IMR-90 (cell line): ENCODE data around the gene SH3RF3. TPM values are rescaled to one million over a fixed set of nuclear protein-coding genes. Genes with fewer than 3 reads are reported as not detected.
A peak's percentile ranks its signal among the peaks of the same experiment; 100 is the strongest.

Source experiments
- ATAC-seq: fragments of 200-7000 bp; cut with Tn5 transposase; 2 replicates; pipeline ENCODE4 v1.9.1; 2020; ENCODE audit warnings: low read depth, mild to moderate bottlenecking, moderate library complexity
- BruUV-seq: library from RNA; stranded (reverse); fragments of 400-500 nt; replicated peaks from 2 replicates; lab custom pipeline; 2021; lab: Mats Ljungman, UMichigan
- CTCF ChIA-PET: fragments of 300-600 bp; formaldehyde crosslinking; extraction: SDS; loops from one replicate; lab custom pipeline; 2021; ENCODE audit warnings: antibody characterized with exemption; lab: Yijun Ruan, JAX
- POLR2A ChIA-PET: fragments of 300-600 bp; sonication (Branson Sonifier 250); formaldehyde crosslinking; loops from one replicate; lab custom pipeline; 2022; ENCODE audit warnings: antibody characterized with exemption; ENCODE audit not compliant: unreplicated experiment; lab: Charles Lee
- DNase-seq: peaks from one replicate; pipeline ENCODE4 v3.0.0; 2013
- H2AFZ ChIP-seq: replicated peaks from 2 replicates; pipeline ENCODE3; 2013; ENCODE audit warnings: low read length, mild to moderate bottlenecking; ENCODE audit not compliant: poor library complexity
- H2AK5ac ChIP-seq: 2 replicates; pipeline ENCODE4 v1.6.1; 2013; ENCODE audit warnings: low read depth, low read length, inconsistent platforms
- H2AK9ac ChIP-seq: replicated peaks from 2 replicates; pipeline ENCODE3; 2013; ENCODE audit warnings: mild to moderate bottlenecking, low read depth, low read length, moderate library complexity; ENCODE audit not compliant: poor library complexity
- H2BK120ac ChIP-seq: 2 replicates; pipeline ENCODE4 v1.6.1; 2013; ENCODE audit warnings: low read depth, low read length, inconsistent platforms
- H2BK15ac ChIP-seq: 3 replicates; pipeline ENCODE4 v1.6.1; 2013; ENCODE audit warnings: low read depth, low read length, inconsistent platforms
- H2BK20ac ChIP-seq: 2 replicates; pipeline ENCODE4 v1.6.1; 2013; ENCODE audit warnings: low read depth, mild to moderate bottlenecking, inconsistent platforms, low read length, moderate library complexity
- H2BK5ac ChIP-seq: 2 replicates; pipeline ENCODE4 v1.6.1; 2013; ENCODE audit warnings: mild to moderate bottlenecking, low read depth, low read length, inconsistent platforms; ENCODE audit not compliant: poor library complexity, severe bottlenecking
- H3K14ac ChIP-seq: replicated peaks from 2 replicates; pipeline ENCODE4 v1.6.1; 2013; ENCODE audit warnings: low read depth, low read length, inconsistent platforms
- H3K18ac ChIP-seq: 2 replicates; pipeline ENCODE4 v1.6.1; 2013; ENCODE audit warnings: low read depth, low read length, control low read depth
- H3K23ac ChIP-seq: 2 replicates; pipeline ENCODE4 v1.6.1; 2013; ENCODE audit warnings: low read depth, low read length, inconsistent platforms
- H3K27ac ChIP-seq: 2 replicates; pipeline ENCODE4 v1.5.1; 2013; ENCODE audit warnings: mild to moderate bottlenecking, control low read depth, low read length; ENCODE audit not compliant: insufficient read depth
- H3K27me3 ChIP-seq: 2 replicates; pipeline ENCODE4 v1.6.1; 2013; ENCODE audit warnings: low read length; ENCODE audit not compliant: control insufficient read depth, insufficient read depth
- H3K36me3 ChIP-seq: 2 replicates; pipeline ENCODE4 v1.6.1; 2013; ENCODE audit warnings: low read length, mixed read lengths; ENCODE audit not compliant: control insufficient read depth, insufficient read depth
- H3K4ac ChIP-seq: 2 replicates; pipeline ENCODE4 v1.6.1; 2013; ENCODE audit warnings: low read depth, low read length, inconsistent platforms
- H3K4me1 ChIP-seq: 2 replicates; pipeline ENCODE4 v1.6.1; 2013; ENCODE audit warnings: low read length, mixed read lengths; ENCODE audit not compliant: control insufficient read depth, insufficient read depth
- H3K4me2 ChIP-seq: 2 replicates; pipeline ENCODE4 v1.6.1; 2013; ENCODE audit warnings: low read depth, mild to moderate bottlenecking, control low read depth, low read length, moderate library complexity
- H3K4me3 ChIP-seq: 2 replicates; pipeline ENCODE4 v1.5.1; 2013; ENCODE audit warnings: low read depth, mild to moderate bottlenecking, control low read depth, low read length, moderate library complexity; ENCODE audit not compliant: insufficient read depth
- H3K56ac ChIP-seq: 2 replicates; pipeline ENCODE4 v1.6.1; 2013; ENCODE audit warnings: low read length, inconsistent platforms; ENCODE audit not compliant: insufficient read depth; ENCODE audit errors: extremely low read depth
- H3K79me1 ChIP-seq, 2 experiments: 2 replicates each; pipeline ENCODE4 v1.6.1; 2013; ENCODE audit warnings: low read length in 2 of 2, inconsistent platforms in 1 of 2, low read depth in 1 of 2
- H3K9ac ChIP-seq: 2 replicates; pipeline ENCODE4 v1.6.1; 2013; ENCODE audit warnings: low read depth, low read length, control low read depth
- H3K9me1 ChIP-seq: 2 replicates; pipeline ENCODE4 v1.6.1; 2013; ENCODE audit warnings: low read length, inconsistent platforms; ENCODE audit not compliant: insufficient read depth
- H3K9me3 ChIP-seq: 2 replicates; pipeline ENCODE4 v1.6.1; 2013; ENCODE audit warnings: low read length; ENCODE audit not compliant: control insufficient read depth, insufficient read depth
- H4K20me1 ChIP-seq: 2 replicates; pipeline ENCODE4 v1.6.1; 2013; ENCODE audit warnings: low read length, inconsistent platforms; ENCODE audit not compliant: insufficient read depth
- H4K5ac ChIP-seq: 2 replicates; pipeline ENCODE4 v1.6.1; 2013; ENCODE audit warnings: mild to moderate bottlenecking, low read depth, low read length, control low read depth
- H4K8ac ChIP-seq, 2 experiments: 2 replicates each; pipeline ENCODE4 v1.6.1; 2013; ENCODE audit warnings: low read depth in 2 of 2, low read length in 2 of 2, control low read depth in 1 of 2, inconsistent platforms in 1 of 2
- H4K91ac ChIP-seq: 2 replicates; pipeline ENCODE4 v1.6.1; 2013; ENCODE audit warnings: low read depth, low read length, inconsistent platforms; ENCODE audit not compliant: insufficient read depth
- BHLHE40 ChIP-seq: fragments of 150-350 bp; IDR thresholded peaks from 2 replicates; pipeline ENCODE4 v1.6.1; 2016; ENCODE audit warnings: mild to moderate bottlenecking, low read depth, low read length
- CEBPB ChIP-seq: IDR thresholded peaks from 2 replicates; pipeline ENCODE4 v1.6.1; 2012; ENCODE audit warnings: low read depth, low read length, improper control_type of control experiment
- CHD1 ChIP-seq: IDR thresholded peaks from 2 replicates; pipeline ENCODE4 v1.6.1; 2012; ENCODE audit warnings: low read depth, low read length, improper control_type of control experiment
- FOS ChIP-seq: fragments of 150-350 bp; IDR thresholded peaks from 2 replicates; pipeline ENCODE4 v1.6.1; 2016; ENCODE audit warnings: low read depth, low read length
- MAFK ChIP-seq: IDR thresholded peaks from 2 replicates; pipeline ENCODE4 v1.6.1; 2012; ENCODE audit warnings: low read depth, low read length, improper control_type of control experiment
- MAZ ChIP-seq: IDR thresholded peaks from 2 replicates; pipeline ENCODE4 v1.6.1; 2012; ENCODE audit warnings: low read depth, mild to moderate bottlenecking, low read length, improper control_type of control experiment, moderate library complexity, borderline replicate concordance
- MXI1 ChIP-seq: IDR thresholded peaks from 2 replicates; pipeline ENCODE4 v1.6.1; 2012; ENCODE audit warnings: low read depth, mild to moderate bottlenecking, low read length, moderate library complexity, borderline replicate concordance
- NFE2L2 ChIP-seq: fragments of 150-350 bp; IDR thresholded peaks from 2 replicates; pipeline ENCODE4 v1.6.1; 2016; ENCODE audit warnings: low read depth, mild to moderate bottlenecking, low read length
- POLR2A ChIP-seq: IDR thresholded peaks from 2 replicates; pipeline ENCODE4 v1.6.1; 2012; ENCODE audit warnings: mild to moderate bottlenecking, low read depth, low read length
- RAD21 ChIP-seq: IDR thresholded peaks from 2 replicates; pipeline ENCODE4 v1.6.1; 2012; ENCODE audit warnings: low read length, improper control_type of control experiment
- RCOR1 ChIP-seq: IDR thresholded peaks from 2 replicates; pipeline ENCODE4 v1.6.1; 2012; ENCODE audit warnings: mild to moderate bottlenecking, low read length, improper control_type of control experiment; ENCODE audit not compliant: insufficient replicate concordance
- RFX5 ChIP-seq: IDR thresholded peaks from 2 replicates; pipeline ENCODE4 v1.8.0; 2012; ENCODE audit warnings: low read depth, mild to moderate bottlenecking, low read length, moderate library complexity
- SMC3 ChIP-seq: fragments of 150-350 bp; IDR thresholded peaks from 2 replicates; pipeline ENCODE4 v1.6.1; 2016; ENCODE audit warnings: low read depth, mild to moderate bottlenecking, antibody characterized with exemption, low read length, moderate library complexity
- WGBS, 2 experiments: methylation state at CpG; one replicate each; pipeline versions ENCODE4 v1.1.5 to v1.1.7; 2013; ENCODE audit warnings: missing lambda C conversion rate in 2 of 2; ENCODE audit not compliant: insufficient read length in 1 of 2; ENCODE audit errors: extremely low coverage in 2 of 2; 5-methylcytosine and 5-hydroxymethylcytosine counted together
- dilution Hi-C: fragments of 300-500 bp; cut with HindIII; formaldehyde crosslinking; loops from one replicate; pipeline ENCODE4 v1.14.3; 2018; ENCODE audit warnings: low sequenced_read_pairs; ENCODE audit not compliant: unreplicated experiment
- in situ Hi-C: fragments of 300-500 bp; cut with MboI; formaldehyde crosslinking; loops from 3 replicates; pipeline ENCODE4 v1.14.3; 2019; ENCODE audit warnings: low sequenced_read_pairs, inconsistent platforms, mixed read lengths
- intact Hi-C: fragments of 100-400 bp; cut with micrococcal nuclease; formaldehyde crosslinking; loops from 2 replicates; pipeline ENCODE4 v1.10.0; 2022
- polyA plus RNA-seq, 3 experiments: library from polyadenylated mRNA; depleted of rRNA; stranded (reverse); fragments of >200 nt; gene quantifications; 2 replicates each; pipeline ENCODE4 v1.2.3, GENCODE V29; 2012; ENCODE audit warnings: low replicate concordance in 1 of 3
- total RNA-seq: library from RNA; depleted of rRNA; stranded (reverse); fragments of >200 nt; gene quantifications from 2 replicates; pipeline ENCODE4 v1.2.3, GENCODE V29; 2012
- TF ChIP-seq, protein P1 (sequence below): conservative IDR thresholded peaks from 2 replicates; pipeline ENCODE4 v1.5.1; 2012; ENCODE audit warnings: mild to moderate bottlenecking, low read depth, low read length, improper control_type of control experiment
- TF ChIP-seq, protein P2 (sequence below): fragments of 150-350 bp; IDR thresholded peaks from 2 replicates; pipeline ENCODE4 v1.6.1; 2017; ENCODE audit warnings: mild to moderate bottlenecking, antibody characterized with exemption, low read length, low read depth
- TF ChIP-seq, protein P3 (sequence below): fragments of 150-350 bp; IDR thresholded peaks from 2 replicates; pipeline ENCODE4 v1.6.1; 2016; ENCODE audit warnings: low read depth, mild to moderate bottlenecking, low read length, moderate library complexity, borderline replicate concordance

Gene SH3RF3
- total and polyA plus RNA-seq, 2 of the 4 experiments (the other 2 are of a cell fraction) = 3.4 to 5.3 TPM

DNA sequence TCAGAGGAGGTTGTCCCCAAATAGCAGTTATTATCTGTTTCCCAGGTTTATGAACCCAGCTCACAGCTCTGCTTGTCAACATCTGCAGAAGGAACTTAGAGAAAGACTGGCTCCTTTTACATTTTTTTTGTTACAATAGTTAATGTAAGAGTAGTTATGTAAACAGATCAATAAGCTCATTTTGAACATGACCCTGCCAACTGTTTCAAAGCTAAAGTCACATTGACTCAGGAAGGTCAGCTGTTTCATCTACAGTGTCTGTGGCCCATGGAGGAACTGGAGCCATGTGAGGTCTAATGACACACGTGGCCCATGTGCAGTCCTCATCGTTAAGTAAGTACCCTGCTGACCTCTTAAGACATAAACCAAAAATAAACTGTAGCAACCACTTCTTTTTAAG is 97.1 kb downstream of the SH3RF3 start:
- Histone ChIP-seq H3K9me3 (no peaks in the 10 kb centered on the region), H3K9me1 (peaks cover 17% of the 10 kb centered on the region; the same call in 1 of the 2 replicates), H2AK9ac (no peak overlapping the region), H3K4me3 (no peak overlapping the region), H3K56ac (no peak overlapping the region), H4K91ac (no peak overlapping the region), H3K79me1 (peaks cover 49 to 86% of the 10 kb centered on the region in 2 experiments), H4K8ac (no peak overlapping the region), H3K23ac (peak overlapping the region; percentile 53), H3K9ac (no peak overlapping the region), H4K5ac (no peak overlapping the region), H2AFZ (no peak overlapping the region), H3K27ac (no peak overlapping the region), H2AK5ac (peak overlapping the region; percentile 48; the same call in 1 of the 2 replicates), H3K27me3 (no peaks in the 10 kb centered on the region), H2BK5ac (no peak overlapping the region), H3K14ac (peak overlapping the region; percentile 55; the same call in 1 of the 2 replicates), H2BK120ac (no peak overlapping the region), H3K4me2 (no peak overlapping the region), H3K18ac (no peak overlapping the region), H2BK20ac (no peak overlapping the region), H3K4ac (0 out of 2 replicates have a peak overlapping the region, but pooled peaks have one; percentile 24), H3K36me3 (no peaks in the 10 kb centered on the region), H4K20me1 (peaks cover 52% of the 10 kb centered on the region), H3K4me1 (peaks cover 10% of the 10 kb centered on the region), H2BK15ac (no peak overlapping the region; the same call in 2 of the 3 replicates)
- ChIA-PET POLR2A (no interaction called here), CTCF (interaction anchor here (1.5 kb wide), 1 partner anchor 9 kb away, joined by 4 read pairs; no protein-coding TSS in a partner anchor)
- peak; percentile 38 for DNase-seq
- in situ Hi-C loops = no loop called here
- dilution Hi-C loops = no loop called here
- TF ChIP-seq CHD1 (no peak), BHLHE40 (no peak), SMC3 (no peak), MAZ (no peak), FOS (no peak), RFX5 (no peak), CEBPB (no peak), MAFK (no peak), RAD21 (no peak), MXI1 (no peak), RCOR1 (no peak), NFE2L2 (no peak), POLR2A (no peak)
- TF ChIP-seq, protein P1, sequence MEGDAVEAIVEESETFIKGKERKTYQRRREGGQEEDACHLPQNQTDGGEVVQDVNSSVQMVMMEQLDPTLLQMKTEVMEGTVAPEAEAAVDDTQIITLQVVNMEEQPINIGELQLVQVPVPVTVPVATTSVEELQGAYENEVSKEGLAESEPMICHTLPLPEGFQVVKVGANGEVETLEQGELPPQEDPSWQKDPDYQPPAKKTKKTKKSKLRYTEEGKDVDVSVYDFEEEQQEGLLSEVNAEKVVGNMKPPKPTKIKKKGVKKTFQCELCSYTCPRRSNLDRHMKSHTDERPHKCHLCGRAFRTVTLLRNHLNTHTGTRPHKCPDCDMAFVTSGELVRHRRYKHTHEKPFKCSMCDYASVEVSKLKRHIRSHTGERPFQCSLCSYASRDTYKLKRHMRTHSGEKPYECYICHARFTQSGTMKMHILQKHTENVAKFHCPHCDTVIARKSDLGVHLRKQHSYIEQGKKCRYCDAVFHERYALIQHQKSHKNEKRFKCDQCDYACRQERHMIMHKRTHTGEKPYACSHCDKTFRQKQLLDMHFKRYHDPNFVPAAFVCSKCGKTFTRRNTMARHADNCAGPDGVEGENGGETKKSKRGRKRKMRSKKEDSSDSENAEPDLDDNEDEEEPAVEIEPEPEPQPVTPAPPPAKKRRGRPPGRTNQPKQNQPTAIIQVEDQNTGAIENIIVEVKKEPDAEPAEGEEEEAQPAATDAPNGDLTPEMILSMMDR = no peak
- TF ChIP-seq, protein P2, sequence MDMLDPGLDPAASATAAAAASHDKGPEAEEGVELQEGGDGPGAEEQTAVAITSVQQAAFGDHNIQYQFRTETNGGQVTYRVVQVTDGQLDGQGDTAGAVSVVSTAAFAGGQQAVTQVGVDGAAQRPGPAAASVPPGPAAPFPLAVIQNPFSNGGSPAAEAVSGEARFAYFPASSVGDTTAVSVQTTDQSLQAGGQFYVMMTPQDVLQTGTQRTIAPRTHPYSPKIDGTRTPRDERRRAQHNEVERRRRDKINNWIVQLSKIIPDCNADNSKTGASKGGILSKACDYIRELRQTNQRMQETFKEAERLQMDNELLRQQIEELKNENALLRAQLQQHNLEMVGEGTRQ = no peak
- TF ChIP-seq, protein P3, sequence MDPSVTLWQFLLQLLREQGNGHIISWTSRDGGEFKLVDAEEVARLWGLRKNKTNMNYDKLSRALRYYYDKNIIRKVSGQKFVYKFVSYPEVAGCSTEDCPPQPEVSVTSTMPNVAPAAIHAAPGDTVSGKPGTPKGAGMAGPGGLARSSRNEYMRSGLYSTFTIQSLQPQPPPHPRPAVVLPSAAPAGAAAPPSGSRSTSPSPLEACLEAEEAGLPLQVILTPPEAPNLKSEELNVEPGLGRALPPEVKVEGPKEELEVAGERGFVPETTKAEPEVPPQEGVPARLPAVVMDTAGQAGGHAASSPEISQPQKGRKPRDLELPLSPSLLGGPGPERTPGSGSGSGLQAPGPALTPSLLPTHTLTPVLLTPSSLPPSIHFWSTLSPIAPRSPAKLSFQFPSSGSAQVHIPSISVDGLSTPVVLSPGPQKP = no peak
- no peak for ATAC-seq
- BruUV-seq = no TSS peak
- intact Hi-C loops = no loop called here
- WGBS, 2 experiments = no CpG with 5 or more reads among the region's 2 CpGs
